GM21619 (cell line): ENCODE data around the gene GPR31.
A peak's percentile ranks its signal among the peaks of the same experiment; 100 is the strongest.
"Not testable (repeated sequence)": the region's sequence is repeated elsewhere in the genome, so short reads cannot be mapped to it uniquely, and the experiment has no call there.

Experiments
- ATAC-seq: cut with Tn5 transposase; IDR thresholded peaks from one replicate; pipeline ENCODE4 v1.9.1; 2021; ENCODE audit not compliant: unreplicated experiment

Gene GPR31

GRCh38 chr6:167168296-167168695, 10.5 kb upstream of the GPR31 start:
- ATAC-seq: not testable (repeated sequence)

GRCh38 chr6:167167699-167168098, 9.9 kb upstream of the GPR31 start:
- not testable (repeated sequence) for ATAC-seq

GRCh38 chr6:167165858-167166471, 8.2 kb upstream of the GPR31 start:
- no peak for ATAC-seq

GRCh38 chr6:167164261-167164660, 6.5 kb upstream of the GPR31 start:
- no peak for ATAC-seq

- no peak for ATAC-seq
These were observed 5.8 kb upstream of the GPR31 start for GRCh38 chr6:167163476-167164011.

- no peak for ATAC-seq
These were observed 4.8 kb upstream of the GPR31 start for GRCh38 chr6:167162591-167162990.

- ATAC-seq: no peak
These were observed 4.2 kb upstream of the GPR31 start for GRCh38 chr6:167161851-167162467.

- no peak for ATAC-seq
These were observed 366 bp downstream of the GPR31 start for GRCh38 chr6:167157414-167157813.

GRCh38 chr6:167154895-167155294, 2.9 kb downstream of the GPR31 start:
- no peak for ATAC-seq

- no peak for ATAC-seq
These were observed 3.5 kb downstream of the GPR31 start for GRCh38 chr6:167154291-167154690.

GRCh38 chr6:167153521-167153959, 4.2 kb downstream of the GPR31 start:
- peak; percentile 64 for ATAC-seq

- ATAC-seq: peak; percentile 41
These were observed 4.9 kb downstream of the GPR31 start for GRCh38 chr6:167152862-167153261.

- no peak for ATAC-seq
These were observed 6.1 kb downstream of the GPR31 start for GRCh38 chr6:167151648-167152047.

GRCh38 chr6:167150941-167151549, 6.7 kb downstream of the GPR31 start:
- ATAC-seq: peak; percentile 42

- ATAC-seq: no peak
These were observed 8.8 kb downstream of the GPR31 start for GRCh38 chr6:167148997-167149396.

GRCh38 chr6:167148021-167148420, 9.8 kb downstream of the GPR31 start:
- ATAC-seq: no peak

GRCh38 chr6:167146977-167147376, 10.8 kb downstream of the GPR31 start:
- ATAC-seq: no peak

GRCh38 chr6:167146135-167146534, 11.6 kb downstream of the GPR31 start:
- ATAC-seq: no peak

GRCh38 chr6:167145461-167145860, 12.3 kb downstream of the GPR31 start:
- ATAC-seq: no peak

GRCh38 chr6:167143041-167143440, 14.7 kb downstream of the GPR31 start:
- no peak for ATAC-seq

- no peak for ATAC-seq
These were observed 15.4 kb downstream of the GPR31 start for GRCh38 chr6:167142433-167142761.
